HepG2 (cell line): ENCODE measurements around the gene PHF19. TPM values are rescaled to one million over a fixed set of nuclear protein-coding genes. Genes with fewer than 3 reads are reported as not detected.

Experiments
- ATAC-seq: fragments of 200-7000 bp; cut with Tn5 transposase; 3 replicates; pipeline ENCODE4 v1.9.1; 2020; ENCODE audit warnings: mild to moderate bottlenecking, moderate library complexity
- BruUV-seq: library from RNA; stranded (reverse); fragments of 400-500 nt; replicated peaks from 2 replicates; lab custom pipeline; 2021; lab: Mats Ljungman, UMichigan
- CTCF ChIA-PET: fragments of 300-600 bp; formaldehyde crosslinking; extraction: SDS; loops from one replicate; lab custom pipeline; 2021; ENCODE audit warnings: low total read pairs, inconsistent platforms, low intra/inter-chr PET ratio; lab: Yijun Ruan, JAX
- POLR2A ChIA-PET: fragments of 350-600 bp; sonication (Branson Sonifier 250); formaldehyde crosslinking; loops from one replicate; lab custom pipeline; 2020; ENCODE audit warnings: antibody characterized with exemption, inconsistent platforms; lab: Yijun Ruan, JAX
- DNase-seq: peaks from one replicate; pipeline ENCODE4 v3.0.0-alpha.2; 2015; ENCODE audit warnings: low spot score
- FAIRE-seq: peaks from 3 replicates; lab custom pipeline; 2011; peaks lifted over from hg19 to GRCh38; lab: Jason Lieb, UNC
- H2AFZ ChIP-seq: one replicate; pipeline ENCODE4 v1.6.1; 2011; ENCODE audit warnings: low read length, inconsistent platforms
- H3K27ac ChIP-seq: fragments of 300-600 bp; 3 replicates; pipeline ENCODE4 v1.8.0; 2011; ENCODE audit warnings: mixed run types, mild to moderate bottlenecking, mixed read lengths, low read length, inconsistent platforms; ENCODE audit not compliant: insufficient read depth; ENCODE audit errors: extremely low read length
- H3K27me3 ChIP-seq, 2 experiments: fragments of 200-600 bp in 1 of 2; 2 replicates in 1 of 2; 3 replicates in 1 of 2; pipeline versions ENCODE4 v1.6.0 to v1.8.0; 2011; ENCODE audit warnings: low read length in 2 of 2, mild to moderate bottlenecking in 2 of 2, moderate library complexity in 2 of 2, inconsistent platforms in 1 of 2; ENCODE audit not compliant: insufficient read depth in 2 of 2, control insufficient read depth in 1 of 2
- H3K36me3 ChIP-seq, 2 experiments: fragments of 200-600 bp in 1 of 2; replicated peaks in 1 of 2; 2 replicates in 1 of 2; 3 replicates in 1 of 2; pipeline versions ENCODE4 v1.5.1 to v1.8.0; 2011; ENCODE audit warnings: low read length in 2 of 2, inconsistent platforms in 1 of 2; ENCODE audit not compliant: insufficient read depth in 2 of 2, control insufficient read depth in 1 of 2
- H3K4me1 ChIP-seq: 2 replicates; pipeline ENCODE4 v1.5.1; 2012; ENCODE audit warnings: low read length, inconsistent platforms; ENCODE audit not compliant: insufficient read depth
- H3K4me2 ChIP-seq: 2 replicates; pipeline ENCODE4 v1.6.0; 2011; ENCODE audit warnings: low read depth, low read length, inconsistent platforms
- H3K4me3 ChIP-seq, 3 experiments: fragments of 200-600 bp in 1 of 3; sonication (generic), shearing (Covaris generic) in 1 of 3; replicated peaks in 1 of 3; 2 replicates each; pipeline ENCODE4 v1.5.1; 2011 to 2016; ENCODE audit warnings: low read length in 3 of 3, inconsistent platforms in 2 of 3, low read depth in 2 of 3, mild to moderate bottlenecking in 2 of 3, control low read depth in 1 of 3, mixed read lengths in 1 of 3; ENCODE audit not compliant: insufficient read depth in 1 of 3
- H3K79me2 ChIP-seq: one replicate; pipeline ENCODE4 v1.6.1; 2011; ENCODE audit warnings: low read length, inconsistent platforms; ENCODE audit not compliant: insufficient read depth
- H3K9ac ChIP-seq: 2 replicates; pipeline ENCODE4 v1.6.0; 2011; ENCODE audit warnings: mild to moderate bottlenecking, low read depth, low read length, inconsistent platforms; ENCODE audit not compliant: insufficient read depth
- H3K9me3 ChIP-seq: 2 replicates; pipeline ENCODE4 v1.5.1; 2012; ENCODE audit warnings: mild to moderate bottlenecking, low read length
- H4K20me1 ChIP-seq: 2 replicates; pipeline ENCODE4 v1.6.0; 2011; ENCODE audit warnings: inconsistent platforms, mild to moderate bottlenecking, low read length, moderate library complexity; ENCODE audit not compliant: insufficient read depth
- CTCF ChIP-seq: sonication (generic); formaldehyde crosslinking; IDR thresholded peaks from 2 replicates; pipeline ENCODE4 v1.5.0; 2020; ENCODE audit warnings: mild to moderate bottlenecking, missing genetic modification reagents, moderate library complexity
- STAG1 ChIP-seq: sonication (generic); formaldehyde crosslinking; IDR thresholded peaks from 2 replicates; pipeline ENCODE4 v1.4.0; 2020; ENCODE audit warnings: missing genetic modification reagents
- ZHX1 ChIP-seq: sonication (generic); formaldehyde crosslinking; IDR thresholded peaks from 2 replicates; pipeline ENCODE4 v1.8.1; 2022; ENCODE audit warnings: low read depth, mild to moderate bottlenecking, missing genetic modification reagents
- WGBS: methylation state at CpG from one replicate; pipeline ENCODE4 v1.1.6; 2017; ENCODE audit warnings: low lambda C conversion rate; 5-methylcytosine and 5-hydroxymethylcytosine counted together
- in situ Hi-C: cut with HindIII; loops from 2 replicates; pipeline ENCODE4 v1.10.0; 2017; ENCODE audit warnings: low pct_unique_long_range_greater_than_20kb; ENCODE audit not compliant: extremely low pct_ligation_motif_present
- intact Hi-C: fragments of 100-400 bp; cut with micrococcal nuclease; formaldehyde crosslinking; loops from one replicate; pipeline ENCODE4 v1.10.0; 2022; ENCODE audit not compliant: unreplicated experiment
- polyA plus RNA-seq, 8 experiments: library from polyadenylated mRNA; depleted of rRNA in 3 of 8; stranded (reverse) in 7 of 8; unstranded in 1 of 8; fragments of >200 nt; fragmentation: Illumina TruSeq in 4 of 8; extraction: Trizol in 4 of 8; gene quantifications; 2 replicates each; pipeline versions ENCODE4 v1.2.1 to v1.2.3, GENCODE V29; 2011 to 2016; ENCODE audit warnings: low read depth in 4 of 8, missing spikeins in 1 of 8, mixed read lengths in 1 of 8; ENCODE audit not compliant: insufficient read depth in 1 of 8
- total RNA-seq, 5 experiments: library from RNA; depleted of rRNA; stranded (reverse); fragments of >200 nt; fragmentation: Illumina TruSeq; extraction: Trizol; gene quantifications; 2 replicates each; pipeline ENCODE4 v1.2.3, GENCODE V29; 2016; ENCODE audit warnings: low read depth in 1 of 5

PHF19 gene
- total and polyA plus RNA-seq, 2 of the 13 experiments (the other 11 are each of a cell fraction or from before 2014, with no cell fraction given) = 29.7 to 41.3 TPM

GRCh38 chr9:120916588-120916987 lies 39.6 kb upstream of the PHF19 start:
- H3K36me3 ChIP-seq = no peaks in the 10 kb centered on the region
- no peak overlapping the region for H3K4me2 ChIP-seq
- no peaks in the 10 kb centered on the region for H3K9me3 ChIP-seq
- H2AFZ ChIP-seq = no peak overlapping the region
- H3K27me3 ChIP-seq = no peaks in the 10 kb centered on the region; a peak in 1 of 5 replicates
- no peak for DNase-seq
- peak; percentile 36; the same call in 2 of the 3 replicates for ATAC-seq
- H3K9ac ChIP-seq = no peak overlapping the region
- TF ChIP-seq CTCF (CRISPR knock-in tag) = peak; percentile 36; the same call in 1 of the 2 replicates
- TF ChIP-seq STAG1 (CRISPR knock-in tag) = peak; percentile 15; the same call in 1 of the 2 replicates
- no peak for TF ChIP-seq ZHX1 (CRISPR knock-in tag)
- FAIRE-seq = no peak
- no peak overlapping the region for H3K4me3 ChIP-seq
- intact Hi-C loops (no loop called here), in situ Hi-C loops (no loop called here)
- peaks cover 28% of the 10 kb centered on the region for H3K4me1 ChIP-seq
- POLR2A ChIA-PET = interaction anchor here (1.0 kb wide), 1 partner anchor 123 kb away, joined by 3 read pairs; the partner anchor contains the start of gene FBXW2
- no peak overlapping the region for H3K27ac ChIP-seq
- no TSS peak for BruUV-seq
- WGBS = 10% methylated on average over 3 of the region's 3 CpGs
- CTCF ChIA-PET = no interaction called here
- H3K79me2 ChIP-seq = no peaks in the 10 kb centered on the region
- H4K20me1 ChIP-seq = no peaks in the 10 kb centered on the region
